C4-2B (cell line): ENCODE measurements around the gene SHLD1.

Source experiments
- H3K27ac ChIP-seq: fragments of 450-650 bp; 2 replicates; pipeline ENCODE4 v1.5.1; 2017
- CTCF ChIP-seq: fragments of 450-650 bp; conservative IDR thresholded peaks from 2 replicates; pipeline ENCODE4 v1.5.1; 2017; ENCODE audit warnings: mild to moderate bottlenecking
- ZFX ChIP-seq: fragments of 450-650 bp; IDR thresholded peaks from 2 replicates; pipeline ENCODE4 v1.6.1; 2017

SHLD1 gene

DNA sequence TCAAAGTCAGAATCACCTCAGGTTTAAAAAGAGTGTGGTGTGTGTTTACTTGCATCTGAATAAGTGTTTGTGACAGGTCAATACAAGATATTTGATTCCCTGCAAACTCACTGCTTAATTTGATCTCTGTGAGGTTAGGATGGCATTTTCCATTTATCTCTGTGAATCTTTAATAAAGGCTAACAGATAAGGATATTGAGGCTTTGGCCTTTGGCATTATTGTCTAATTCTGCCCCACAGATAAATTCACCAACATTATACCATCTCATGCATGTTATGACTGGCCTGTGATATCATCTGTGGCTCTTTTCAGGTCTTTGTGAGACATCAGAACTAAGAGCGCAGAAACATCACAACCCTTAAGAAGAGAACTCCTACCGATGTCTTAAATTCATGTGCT, 115.4 kb downstream of the SHLD1 start:
- TF ChIP-seq CTCF (no peak), ZFX (no peak)
- H3K27ac ChIP-seq, result no peak overlapping the region

- no peak overlapping the region for H3K27ac ChIP-seq
- TF ChIP-seq CTCF (no peak), ZFX (no peak)
Observed at GRCh38 chr20:5870568-5870981, 120.4 kb downstream of the SHLD1 start.

- no peak overlapping the region for H3K27ac ChIP-seq
- TF ChIP-seq ZFX, result no peak
- no peak for TF ChIP-seq CTCF
Observed at GRCh38 chr20:5871459-5872410, 121.5 kb downstream of the SHLD1 start.

- TF ChIP-seq ZFX (no peak), CTCF (no peak)
- no peak overlapping the region for H3K27ac ChIP-seq
Observed at GRCh38 chr20:5877128-5877527, 126.9 kb downstream of the SHLD1 start.

- H3K27ac ChIP-seq, result no peak overlapping the region
- TF ChIP-seq CTCF (no peak), ZFX (no peak)
Observed at GRCh38 chr20:5880326-5880725, 130.1 kb downstream of the SHLD1 start.

DNA sequence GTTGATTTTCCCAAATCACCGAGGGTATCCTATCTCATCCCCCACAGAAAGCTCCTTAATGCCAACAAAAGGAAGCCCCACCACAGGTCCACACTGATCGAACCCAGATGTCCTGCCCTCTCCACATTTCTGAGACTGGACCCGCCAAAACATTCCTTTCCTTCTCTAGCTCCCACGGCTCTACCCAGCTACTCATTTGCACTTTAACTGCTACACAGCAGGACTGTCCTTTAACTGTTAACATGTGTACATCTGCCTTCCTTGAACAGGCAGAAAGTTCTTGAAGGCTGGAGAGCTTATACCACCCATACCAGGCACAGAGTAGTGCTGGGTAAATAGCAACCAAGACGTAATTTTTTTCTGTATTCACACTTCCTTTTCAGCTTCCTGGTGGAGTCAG, 131.5 kb downstream of the SHLD1 start:
- no peak for TF ChIP-seq ZFX
- no peak overlapping the region for H3K27ac ChIP-seq

- no peak overlapping the region for H3K27ac ChIP-seq
- TF ChIP-seq ZFX (no peak), CTCF (no peak)
Observed at GRCh38 chr20:5882166-5882565, 132.0 kb downstream of the SHLD1 start.
